ENCODE measurements around the gene BICRA.
"Not testable (repeated sequence)": the region's sequence is repeated elsewhere in the genome, so short reads cannot be mapped to it uniquely, and the experiment has no call there.

BICRA gene

GRCh38 chr19:47716270-47716937 lies 107.5 kb downstream of the BICRA start:
- no peak for DNase-seq

DNA sequence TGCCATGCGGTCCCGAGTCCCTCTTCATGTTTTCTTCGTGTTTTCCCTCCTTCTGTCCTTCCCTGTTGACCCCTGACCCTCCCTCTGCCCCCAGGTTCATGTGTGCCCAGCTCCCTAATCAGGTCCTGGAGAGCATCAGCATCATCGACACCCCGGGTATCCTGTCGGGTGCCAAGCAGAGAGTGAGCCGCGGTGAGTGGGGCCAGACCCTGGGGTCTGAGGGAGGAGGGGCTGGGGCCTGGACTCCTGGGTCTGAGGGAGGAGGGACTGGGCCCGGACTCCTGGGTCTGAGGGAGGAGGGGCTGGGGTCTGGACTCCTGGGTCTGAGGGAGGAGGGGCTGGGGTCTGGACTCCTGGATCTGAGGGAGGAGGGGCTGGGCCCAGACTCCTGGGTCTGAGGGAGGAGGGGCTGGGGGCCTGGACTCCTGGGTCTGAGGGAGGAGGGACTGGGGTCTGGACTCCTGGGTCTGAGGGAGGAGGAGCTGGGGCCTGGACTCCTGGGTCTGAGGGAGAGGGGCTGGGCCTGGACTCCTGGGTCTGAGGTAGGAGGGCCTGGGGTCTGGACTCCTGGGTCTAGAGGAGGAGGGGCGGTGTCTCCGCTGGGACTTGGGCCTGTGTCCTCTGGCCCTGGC lies 109.6 kb downstream of the BICRA start:
- not testable (repeated sequence) for DNase-seq

DNA sequence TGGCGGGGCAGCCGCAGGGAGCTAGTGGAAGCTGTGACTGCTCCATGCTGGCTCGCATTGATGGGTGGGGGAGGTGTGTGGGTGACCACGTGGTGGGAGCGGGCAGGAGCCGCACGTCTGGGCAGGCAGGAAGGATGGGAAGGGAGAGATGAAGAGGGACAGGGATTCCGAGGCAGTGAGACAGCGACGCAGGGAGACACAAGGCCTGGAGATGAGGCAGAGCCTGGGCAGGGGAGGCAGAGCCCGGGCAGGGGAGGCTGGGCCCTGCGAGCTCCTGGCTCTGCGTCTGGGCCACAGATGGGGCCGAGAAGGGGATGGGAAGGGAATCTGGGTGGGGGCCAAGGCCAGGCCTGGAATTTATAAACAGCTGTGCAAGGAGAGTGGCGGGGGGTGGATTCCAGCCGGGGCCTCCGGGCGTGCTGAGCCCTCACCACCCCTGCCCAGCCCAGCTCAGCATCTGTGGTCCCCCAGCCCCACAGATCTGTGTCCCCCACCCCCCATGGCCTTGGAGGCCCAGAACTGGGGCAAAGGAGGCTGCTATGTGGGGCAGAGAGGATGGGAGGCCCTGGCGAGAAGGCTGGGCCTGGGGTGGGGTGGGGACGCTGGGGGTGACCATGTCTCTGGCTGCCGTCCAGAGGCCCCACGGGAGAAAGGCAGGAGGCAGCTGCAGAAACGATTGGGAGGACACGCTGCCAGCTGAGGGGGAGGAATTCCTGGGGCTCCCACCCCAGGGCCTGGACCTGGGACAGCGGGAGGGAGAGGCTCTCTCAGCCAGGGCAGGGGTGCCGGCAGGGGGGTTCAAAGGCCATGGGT lies 110.3 kb downstream of the BICRA start:
- DNase-seq = no peak

DNA sequence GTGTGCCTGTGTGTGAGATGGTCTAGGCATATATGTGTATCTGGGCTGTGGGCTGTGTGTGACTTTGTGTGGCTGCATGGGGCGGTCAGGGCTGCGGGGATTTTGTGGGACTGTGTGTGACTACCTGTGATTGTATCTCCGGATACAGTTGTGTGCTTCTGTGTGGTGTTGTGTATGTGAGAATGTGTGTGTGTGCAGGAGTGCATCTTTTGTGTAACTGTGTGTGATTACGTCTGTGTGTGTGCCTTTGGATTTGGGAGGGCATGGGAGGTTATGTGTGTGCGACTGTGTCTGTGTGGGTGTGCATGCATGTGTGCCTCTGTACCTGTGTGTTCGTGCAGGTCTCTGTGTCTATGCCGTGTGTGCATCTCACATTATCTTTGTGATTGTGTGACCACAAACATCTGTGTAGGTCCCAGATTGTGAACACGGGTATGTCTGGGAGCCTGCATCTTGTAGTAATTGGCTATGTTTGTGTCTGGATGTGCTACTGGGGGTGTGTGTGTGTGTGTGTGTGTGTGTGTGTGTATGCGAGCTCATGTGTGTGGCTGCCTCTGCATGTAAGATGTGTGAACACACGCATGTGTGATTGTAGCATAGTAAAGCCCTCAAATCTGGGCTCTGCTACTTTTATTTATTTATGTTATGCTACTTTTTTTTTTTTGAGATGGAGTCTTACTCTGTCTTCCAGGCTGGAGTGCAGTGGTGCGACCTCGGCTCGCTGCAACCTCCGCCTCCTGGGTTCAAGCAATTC lies 111.9 kb downstream of the BICRA start:
- DNase-seq = no peak

- peak; percentile 47 for DNase-seq
Observed at GRCh38 chr19:47723581-47723940, 114.6 kb downstream of the BICRA start.

DNA sequence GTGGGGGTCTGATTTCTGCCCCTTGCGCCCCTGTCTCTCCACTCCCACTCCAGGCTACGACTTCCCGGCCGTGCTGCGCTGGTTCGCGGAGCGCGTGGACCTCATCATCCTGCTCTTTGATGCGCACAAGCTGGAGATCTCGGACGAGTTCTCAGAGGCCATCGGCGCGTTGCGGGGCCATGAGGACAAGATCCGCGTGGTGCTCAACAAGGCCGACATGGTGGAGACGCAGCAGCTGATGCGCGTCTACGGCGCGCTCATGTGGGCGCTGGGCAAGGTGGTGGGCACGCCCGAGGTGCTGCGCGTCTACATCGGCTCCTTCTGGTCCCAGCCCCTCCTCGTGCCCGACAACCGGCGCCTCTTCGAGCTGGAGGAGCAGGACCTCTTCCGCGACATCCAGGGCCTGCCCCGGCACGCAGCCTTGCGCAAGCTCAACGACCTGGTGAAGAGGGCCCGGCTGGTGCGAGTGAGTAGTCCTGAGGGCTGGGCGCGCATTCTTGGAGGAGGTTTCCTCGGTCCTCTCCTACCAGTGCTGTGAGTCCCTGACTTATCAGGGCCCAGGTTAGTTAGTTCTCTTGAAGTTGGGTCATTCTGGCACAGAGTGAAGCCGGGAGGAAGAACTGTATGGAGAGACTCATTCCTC lies 116.9 kb downstream of the BICRA start:
- no peak for DNase-seq

- no peak for DNase-seq
Observed at GRCh38 chr19:47726467-47726866, 117.5 kb downstream of the BICRA start.

DNA sequence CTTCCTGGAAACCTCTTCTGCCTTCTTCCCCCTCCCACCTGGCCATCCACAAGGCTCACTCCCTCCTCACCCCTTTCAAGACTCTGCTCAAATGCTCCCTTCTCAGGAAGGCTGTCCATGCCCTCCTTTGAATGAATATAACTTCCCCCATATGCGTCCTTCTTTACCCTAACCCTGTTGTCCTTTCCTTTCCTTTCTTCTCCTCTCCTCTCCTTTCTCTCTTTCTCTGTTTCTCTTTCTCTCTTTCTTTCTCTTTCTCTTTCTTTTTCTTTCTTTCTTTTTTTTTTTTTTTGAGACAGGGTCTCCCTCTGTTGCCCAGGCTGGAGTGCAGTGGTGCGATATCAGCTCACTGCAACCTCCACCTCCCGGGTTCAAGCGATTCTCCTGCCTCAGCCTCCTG lies 119.4 kb downstream of the BICRA start:
- DNase-seq = not testable (repeated sequence)

DNA sequence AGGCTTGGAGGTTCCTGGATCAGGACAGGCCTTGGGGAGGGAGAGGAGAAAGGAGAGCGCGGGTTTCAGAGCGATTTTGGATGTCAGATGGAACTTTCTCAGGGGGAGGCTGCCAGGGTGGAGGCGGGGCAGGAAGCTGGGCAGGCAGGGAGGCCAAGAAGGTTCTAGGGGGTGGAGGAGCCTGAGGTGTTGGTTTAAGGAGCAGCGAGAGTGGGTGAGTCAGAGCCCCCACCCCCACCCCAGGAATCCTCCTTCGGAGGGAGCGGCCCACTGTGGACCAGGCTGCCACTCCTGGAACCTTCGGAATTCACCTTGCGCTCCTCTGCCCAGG lies 120.5 kb downstream of the BICRA start:
- no peak for DNase-seq

GRCh38 chr19:47729799-47730520 lies 121.0 kb downstream of the BICRA start:
- DNase-seq = peak; percentile 7

GRCh38 chr19:47730521-47730889 lies 121.6 kb downstream of the BICRA start:
- no peak for DNase-seq

DNA sequence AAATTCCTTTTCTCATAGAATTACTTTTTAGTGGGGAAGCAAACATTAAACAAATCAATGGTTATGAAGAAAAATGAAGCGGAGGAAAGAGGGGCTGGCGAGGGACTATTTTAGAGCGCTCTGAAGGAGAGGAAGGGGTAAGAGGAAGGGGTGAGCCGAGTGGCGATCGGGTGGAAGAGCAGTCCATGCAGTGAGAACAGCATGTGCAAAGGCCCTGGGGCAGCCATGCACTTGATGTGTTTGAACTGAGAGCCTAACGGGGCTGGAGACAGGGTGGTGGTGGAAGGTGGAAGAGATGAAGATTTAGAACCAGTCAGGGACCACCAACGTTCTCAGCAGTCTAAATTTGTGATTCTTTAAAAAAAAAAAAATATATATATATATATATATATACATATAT lies 122.0 kb downstream of the BICRA start:
- no peak for DNase-seq

GRCh38 chr19:47735131-47735530 lies 126.2 kb downstream of the BICRA start:
- DNase-seq = no peak

DNA sequence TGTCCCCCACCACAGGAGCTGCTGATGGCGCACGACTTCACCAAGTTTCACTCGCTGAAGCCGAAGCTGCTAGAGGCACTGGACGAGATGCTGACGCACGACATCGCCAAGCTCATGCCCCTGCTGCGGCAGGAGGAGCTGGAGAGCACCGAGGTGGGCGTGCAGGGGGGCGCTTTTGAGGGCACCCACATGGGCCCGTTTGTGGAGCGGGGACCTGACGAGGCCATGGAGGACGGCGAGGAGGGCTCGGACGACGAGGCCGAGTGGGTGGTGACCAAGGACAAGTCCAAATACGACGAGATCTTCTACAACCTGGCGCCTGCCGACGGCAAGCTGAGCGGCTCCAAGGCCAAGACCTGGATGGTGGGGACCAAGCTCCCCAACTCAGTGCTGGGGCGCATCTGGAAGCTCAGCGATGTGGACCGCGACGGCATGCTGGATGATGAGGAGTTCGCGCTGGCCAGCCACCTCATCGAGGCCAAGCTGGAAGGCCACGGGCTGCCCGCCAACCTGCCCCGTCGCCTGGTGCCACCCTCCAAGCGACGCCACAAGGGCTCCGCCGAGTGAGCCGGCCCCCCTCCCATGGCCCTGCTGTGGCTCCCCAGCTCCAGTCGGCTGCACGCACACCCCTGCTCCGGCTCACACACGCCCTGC lies 132.1 kb downstream of the BICRA start:
- DNase-seq = no peak

- DNase-seq = no peak
Observed at GRCh38 chr19:47741544-47742140, 132.7 kb downstream of the BICRA start.

DNA sequence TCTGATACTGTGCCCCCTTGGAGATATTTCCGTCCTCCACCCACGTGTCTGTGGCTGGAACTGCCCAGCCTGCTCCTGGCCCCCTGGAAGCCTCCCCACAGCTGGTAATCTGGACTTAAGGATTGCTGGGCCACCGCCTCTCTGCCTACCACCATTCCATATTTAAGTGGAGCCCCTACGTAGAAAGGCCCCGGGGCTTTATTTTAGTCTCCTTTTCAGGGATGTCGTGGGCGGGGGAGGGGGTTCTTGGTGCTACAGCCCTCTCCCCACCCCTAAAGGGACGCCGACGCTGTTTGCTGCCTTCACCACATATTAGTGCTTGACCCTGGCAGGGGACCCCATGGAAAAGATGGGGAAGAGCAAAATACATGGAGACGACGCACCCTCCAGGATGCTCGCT lies 133.7 kb downstream of the BICRA start:
- no peak for DNase-seq

DNA sequence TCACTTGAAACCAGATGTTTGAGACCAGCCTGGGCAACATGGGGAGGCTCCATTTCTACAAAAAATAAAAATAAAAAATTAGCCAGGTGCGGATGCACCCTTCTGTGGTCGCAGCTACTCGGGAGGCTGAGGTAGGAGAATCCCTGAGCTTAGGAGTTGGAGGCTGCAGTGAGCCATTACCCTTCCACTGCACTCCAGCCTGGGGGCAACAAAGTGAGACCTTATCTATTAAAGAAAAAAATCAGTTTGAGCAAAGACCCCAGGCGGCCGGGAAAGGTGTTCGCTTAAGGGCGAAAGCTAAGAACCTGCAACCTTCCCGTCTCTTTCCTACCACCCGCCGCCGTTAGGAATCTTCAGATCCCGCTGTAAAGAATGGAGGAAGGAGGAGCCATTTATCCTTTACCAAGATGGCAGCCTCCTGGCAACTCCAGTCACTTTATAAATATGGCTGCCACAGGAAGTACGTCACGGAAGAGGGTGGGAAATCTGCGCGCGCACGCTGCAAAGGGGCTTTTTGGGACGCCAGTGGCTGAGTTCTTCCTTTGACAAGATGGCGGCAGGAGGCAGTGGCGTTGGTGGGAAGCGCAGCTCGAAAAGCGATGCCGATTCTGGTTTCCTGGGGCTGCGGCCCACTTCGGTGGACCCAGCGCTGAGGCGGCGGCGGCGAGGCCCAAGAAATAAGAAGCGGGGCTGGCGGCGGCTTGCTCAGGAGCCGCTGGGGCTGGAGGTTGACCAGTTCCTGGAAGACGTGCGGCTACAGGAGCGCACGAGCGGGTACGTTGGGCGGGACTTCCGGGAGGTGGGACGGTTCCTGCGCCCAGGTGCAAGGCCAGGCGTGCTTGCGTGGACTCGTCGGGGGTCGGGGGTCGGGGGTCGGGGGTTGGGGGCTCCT lies 136.3 kb downstream of the BICRA start, which contains the start of gene NOP53:
Gene NOP53 (plus strand): TSS at position 537 of the 892 bp plus-strand sequence. CDS start 14 bp downstream, at position 551.
- DNase-seq = peak; percentile 95

- not testable (repeated sequence) for DNase-seq
Observed at GRCh38 chr19:47746129-47746528, 137.2 kb downstream of the BICRA start.

- DNase-seq = no peak
Observed at GRCh38 chr19:47749326-47749725, 140.4 kb downstream of the BICRA start.

- DNase-seq = no peak
Observed at GRCh38 chr19:47750752-47751151, 141.8 kb downstream of the BICRA start.

Measured in CD4-positive, alpha-beta T cell treated with Interferon gamma for 1 hour (primary cell).